Measurements from ENCODE around the gene MCEMP1.
A peak's percentile ranks its signal among the peaks of the same experiment; 100 is the strongest.

The MCEMP1 gene

GRCh38 chr19:7697721-7698287 is 20.9 kb downstream of the MCEMP1 start:
- no peak for DNase-seq (ENCODE audit: low read depth in 2 of 2)

- DNase-seq (ENCODE audit: low read depth in 2 of 2) = no peak
Observed at GRCh38 chr19:7698583-7698982, 21.7 kb downstream of the MCEMP1 start.

GRCh38 chr19:7699003-7699402 is 22.1 kb downstream of the MCEMP1 start:
- DNase-seq (ENCODE audit: low read depth in 2 of 2) = no peak

GRCh38 chr19:7699417-7700401 is 22.8 kb downstream of the MCEMP1 start:
- DNase-seq (ENCODE audit: low read depth in 2 of 2) = peak; percentile 28 to 45

- no peak for DNase-seq (ENCODE audit: low read depth in 2 of 2)
Observed at GRCh38 chr19:7701049-7701653, 24.3 kb downstream of the MCEMP1 start.

- DNase-seq (ENCODE audit: low read depth in 2 of 2) = no peak
Observed at GRCh38 chr19:7701654-7702457, 25.0 kb downstream of the MCEMP1 start, which contains the start of gene FCER2. Gene FCER2, minus strand, starts transcription at chr19:7702131. Its CDS starts 2,371 bp downstream, at chr19:7699760.

- no peak for DNase-seq (ENCODE audit: low read depth in 2 of 2)
Observed at GRCh38 chr19:7703332-7703731, 26.4 kb downstream of the MCEMP1 start.

- DNase-seq (ENCODE audit: low read depth in 2 of 2) = no peak
Observed at GRCh38 chr19:7704280-7705060, 27.6 kb downstream of the MCEMP1 start.

- peak; percentile 60 to 65 for DNase-seq (ENCODE audit: low read depth in 2 of 2)
Observed at GRCh38 chr19:7705387-7706187, 28.7 kb downstream of the MCEMP1 start.

GRCh38 chr19:7706188-7706954 is 29.5 kb downstream of the MCEMP1 start:
- DNase-seq (ENCODE audit: low read depth in 2 of 2) = no peak

- DNase-seq (ENCODE audit: low read depth in 2 of 2) = no peak
Observed at GRCh38 chr19:7706955-7707456, 30.1 kb downstream of the MCEMP1 start.

- no peak for DNase-seq (ENCODE audit: low read depth in 2 of 2)
Observed at GRCh38 chr19:7709932-7710460, 33.1 kb downstream of the MCEMP1 start.

- DNase-seq (ENCODE audit: low read depth in 2 of 2) = no peak
Observed at GRCh38 chr19:7710616-7711015, 33.7 kb downstream of the MCEMP1 start.

GRCh38 chr19:7715671-7716070 is 38.8 kb downstream of the MCEMP1 start:
- no peak for DNase-seq (ENCODE audit: low read depth in 2 of 2)

- no peak for DNase-seq (ENCODE audit: low read depth in 2 of 2)
Observed at GRCh38 chr19:7716762-7717161, 39.9 kb downstream of the MCEMP1 start.

GRCh38 chr19:7718668-7719067 is 41.8 kb downstream of the MCEMP1 start:
- no peak for DNase-seq (ENCODE audit: low read depth in 2 of 2)

GRCh38 chr19:7720351-7720750 is 43.5 kb downstream of the MCEMP1 start:
- DNase-seq (ENCODE audit: low read depth in 2 of 2) = no peak

GRCh38 chr19:7722231-7722651 is 45.4 kb downstream of the MCEMP1 start:
- DNase-seq (ENCODE audit: low read depth in 2 of 2) = no peak

GRCh38 chr19:7725791-7726190 is 48.9 kb downstream of the MCEMP1 start:
- DNase-seq (ENCODE audit: low read depth in 2 of 2) = no peak
